PC-3 (cell line): ENCODE measurements around the gene CDK5. TPM values are rescaled to one million over a fixed set of nuclear protein-coding genes. Genes with fewer than 3 reads are reported as not detected.

Source experiments
- ATAC-seq: fragments of 200-7000 bp; cut with Tn5 transposase; 2 replicates; pipeline ENCODE4 v1.9.1; 2020; ENCODE audit warnings: mild to moderate bottlenecking, moderate library complexity
- BruUV-seq: library from RNA; stranded (reverse); fragments of 400-500 nt; replicated peaks from 2 replicates; lab custom pipeline; 2021; lab: Mats Ljungman, UMichigan
- CTCF ChIA-PET: fragments of 300-600 bp; sonication (Branson Sonifier 250); formaldehyde crosslinking; loops from one replicate; lab custom pipeline; 2022; ENCODE audit warnings: antibody characterized with exemption; lab: Charles Lee
- POLR2A ChIA-PET: fragments of 300-600 bp; sonication (Branson Sonifier 250); formaldehyde crosslinking; loops from one replicate; lab custom pipeline; 2022; ENCODE audit warnings: antibody characterized with exemption; ENCODE audit not compliant: unreplicated experiment; lab: Charles Lee
- DNase-seq: peaks from one replicate; pipeline ENCODE4 v3.0.0-alpha.2; 2015
- H2AFZ ChIP-seq: fragments of 300-600 bp; sonication (generic); 2 replicates; pipeline ENCODE4 v1.6.0; 2016; ENCODE audit warnings: antibody characterized with exemption, low read length
- H3F3A ChIP-seq: fragments of 300-600 bp; sonication (generic); one replicate; pipeline ENCODE4 v1.6.0; 2017; ENCODE audit warnings: antibody characterized with exemption, low read length, control low read depth, mild to moderate bottlenecking; ENCODE audit not compliant: unreplicated experiment
- H3K27ac ChIP-seq: fragments of 300-600 bp; sonication (generic); 2 replicates; pipeline ENCODE4 v1.5.1; 2016; ENCODE audit warnings: mild to moderate bottlenecking, low read length
- H3K27me3 ChIP-seq: fragments of 300-600 bp; sonication (generic); 2 replicates; pipeline ENCODE4 v1.6.1; 2016; ENCODE audit warnings: low read length, mixed read lengths
- H3K36me3 ChIP-seq: fragments of 300-600 bp; sonication (generic); 2 replicates; pipeline ENCODE4 v1.6.1; 2016; ENCODE audit warnings: low read depth, mixed run types, low read length, mixed read lengths
- H3K4me1 ChIP-seq: fragments of 300-600 bp; sonication (generic); 2 replicates; pipeline ENCODE4 v1.5.1; 2016; ENCODE audit warnings: low read length; ENCODE audit not compliant: insufficient read depth
- H3K4me2 ChIP-seq: fragments of 300-600 bp; sonication (generic); 2 replicates; pipeline ENCODE4 v1.6.0; 2016; ENCODE audit warnings: low read length
- H3K4me3 ChIP-seq: fragments of 300-600 bp; sonication (generic); 2 replicates; pipeline ENCODE4 v1.5.1; 2016; ENCODE audit warnings: mild to moderate bottlenecking, low read length, mixed read lengths
- H3K79me2 ChIP-seq: fragments of 300-600 bp; sonication (generic); 2 replicates; pipeline ENCODE4 v1.6.1; 2017; ENCODE audit warnings: low read length, mixed read lengths
- H3K9ac ChIP-seq: fragments of 300-600 bp; sonication (generic); 2 replicates; pipeline ENCODE4 v1.6.0; 2016; ENCODE audit warnings: mild to moderate bottlenecking, low read length
- H3K9me2 ChIP-seq: fragments of 300-600 bp; sonication (generic); replicated peaks from 2 replicates; pipeline ENCODE4 v1.6.1; 2016; ENCODE audit warnings: mixed run types, low read length, mixed read lengths
- H3K9me3 ChIP-seq: fragments of 300-600 bp; sonication (generic); 2 replicates; pipeline ENCODE4 v1.6.1; 2016; ENCODE audit warnings: low read length, mixed read lengths
- H4K20me1 ChIP-seq: fragments of 300-600 bp; sonication (generic); 2 replicates; pipeline ENCODE4 v1.6.1; 2016; ENCODE audit warnings: low read length, mixed read lengths
- CTCF ChIP-seq: fragments of 300-600 bp; sonication (generic); conservative IDR thresholded peaks from 2 replicates; pipeline ENCODE4 v1.5.1; 2017; ENCODE audit warnings: antibody characterized with exemption, low read depth, mild to moderate bottlenecking, low read length
- EZH2 ChIP-seq: fragments of 300-600 bp; sonication (generic); IDR thresholded peaks from one replicate; pipeline ENCODE4 v1.6.1; 2017; ENCODE audit warnings: antibody characterized with exemption, mild to moderate bottlenecking, low read length; ENCODE audit not compliant: unreplicated experiment
- EZH2phosphoT487 ChIP-seq: fragments of 300-600 bp; sonication (generic); IDR thresholded peaks from 2 replicates; pipeline ENCODE4 v1.6.1; 2018; ENCODE audit warnings: mild to moderate bottlenecking, antibody characterized with exemption, low read length, borderline replicate concordance
- intact Hi-C: fragments of 100-400 bp; cut with micrococcal nuclease; formaldehyde crosslinking; loops from 2 replicates; pipeline ENCODE4 v1.9.0; 2023
- total RNA-seq: library from RNA; depleted of rRNA; stranded (reverse); fragments of >200 nt; gene quantifications from 2 replicates; pipeline ENCODE4 v1.2.3, GENCODE V29; 2014

CDK5 gene
- total RNA-seq, 1 experiment from 2014 or later, result 40.1 TPM

DNA sequence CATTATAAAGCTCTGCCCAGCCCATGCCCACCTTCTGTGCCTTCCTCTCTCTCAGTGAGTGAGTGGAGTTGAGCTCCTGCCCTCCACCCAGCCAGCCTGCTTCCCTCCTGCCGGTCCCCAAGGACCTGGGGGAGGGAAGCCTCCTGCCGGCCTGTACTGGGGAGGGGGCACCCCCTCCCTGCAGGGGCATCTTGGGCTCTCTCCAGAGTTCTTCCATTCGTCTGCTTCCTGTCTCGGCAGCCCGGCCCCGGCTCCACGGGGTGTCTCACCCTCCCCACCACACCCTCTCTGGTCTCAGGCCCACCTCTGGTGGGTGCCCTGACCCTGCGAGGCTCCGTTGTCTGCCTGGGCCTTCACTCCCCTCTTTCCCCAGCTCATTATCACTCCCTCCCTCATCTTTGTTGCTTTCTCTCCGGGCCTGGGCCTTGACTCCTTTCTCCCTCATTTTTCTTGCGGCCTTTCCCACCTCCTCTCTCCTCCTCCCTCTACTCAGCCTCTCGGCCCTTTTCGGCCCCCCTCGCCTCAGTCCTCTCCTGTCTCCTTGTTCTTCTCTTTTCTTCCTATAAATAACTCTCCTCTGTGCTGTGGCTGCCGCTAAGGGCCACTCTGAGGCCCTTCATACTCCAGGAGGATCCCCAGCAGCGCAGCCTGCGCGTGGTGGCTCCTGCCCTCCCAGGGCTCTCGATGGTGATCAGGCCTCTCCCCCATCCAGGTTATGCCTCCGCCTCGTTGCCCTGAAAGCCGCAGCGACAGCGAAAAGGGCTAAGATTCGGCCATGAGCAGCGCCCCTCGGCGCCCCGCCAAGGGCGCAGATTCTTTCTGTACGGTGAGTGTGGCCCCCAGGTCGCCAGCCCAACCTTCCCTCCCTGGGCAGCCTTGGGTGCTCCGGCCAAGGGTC is 3.8 kb upstream of the CDK5 start:
- DNase-seq (no peak), ATAC-seq (no peak)
- peak overlapping the region; percentile 99 for H3K4me2 ChIP-seq
- H3K79me2 ChIP-seq, result peaks cover 39% of the 10 kb centered on the region
- no peak overlapping the region for H2AFZ ChIP-seq
- no peaks in the 10 kb centered on the region for H3F3A ChIP-seq
- no peaks in the 10 kb centered on the region for H3K9me2 ChIP-seq
- no peaks in the 10 kb centered on the region for H4K20me1 ChIP-seq
- BruUV-seq, result no TSS peak
- ChIA-PET POLR2A (no interaction called here), CTCF (interaction anchor here (0.6 kb wide), 1 partner anchor 13 kb away, joined by 6 read pairs; no protein-coding TSS in a partner anchor)
- no peak for TF ChIP-seq EZH2
- TF ChIP-seq CTCF, result no peak
- no peak for TF ChIP-seq EZH2phosphoT487
- H3K36me3 ChIP-seq, result peaks cover 17% of the 10 kb centered on the region
- peaks cover 47% of the 10 kb centered on the region for H3K4me1 ChIP-seq
- H3K9ac ChIP-seq, result peak overlapping the region; percentile 89
- intact Hi-C loops, result no loop called here
- H3K27me3 ChIP-seq, result no peaks in the 10 kb centered on the region
- peak overlapping the region; percentile 86 for H3K4me3 ChIP-seq
- H3K9me3 ChIP-seq, result no peaks in the 10 kb centered on the region
- peak overlapping the region; percentile 97 for H3K27ac ChIP-seq

DNA sequence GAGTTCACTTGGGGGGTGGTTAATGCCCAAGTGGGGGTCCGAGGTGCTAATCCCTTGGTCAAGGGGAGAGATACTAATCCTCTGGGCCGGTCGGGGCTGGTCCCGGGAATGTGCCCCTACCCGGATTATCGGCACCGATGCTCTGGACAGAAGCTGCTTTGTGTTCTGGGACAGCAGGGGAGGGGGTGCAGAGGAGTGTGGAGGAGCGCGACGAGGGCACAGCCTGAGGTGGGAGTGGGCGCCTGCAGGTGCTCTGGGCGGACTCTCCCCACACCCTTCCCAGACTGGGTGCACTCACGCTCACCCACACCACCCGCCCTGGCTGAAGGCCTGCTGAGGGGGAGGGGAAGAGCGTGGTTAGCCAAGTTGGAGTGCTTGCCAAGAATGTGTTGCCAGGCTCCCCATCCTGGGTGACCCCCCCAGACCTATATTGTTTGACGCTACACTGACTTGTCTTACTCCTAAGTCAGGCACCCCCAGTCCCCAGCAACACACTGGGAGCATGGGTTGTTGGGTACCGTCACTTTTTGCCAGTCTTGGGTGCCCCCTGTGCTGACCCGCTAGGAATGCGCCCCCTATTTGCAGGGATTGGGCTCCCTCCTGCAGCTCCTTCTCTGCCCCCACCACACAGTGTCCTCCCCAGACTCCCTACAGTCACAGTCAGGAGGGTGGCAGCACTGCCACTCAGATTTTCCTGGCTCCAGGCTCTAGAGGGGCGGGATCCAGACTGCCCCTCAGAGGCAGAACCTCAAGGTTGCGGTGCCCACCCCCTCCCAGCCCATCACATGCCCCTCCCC is 2.9 kb upstream of the CDK5 start:
- Histone ChIP-seq H3K79me2 (peaks cover 39% of the 10 kb centered on the region), H3K4me3 (peak overlapping the region; percentile 86), H2AFZ (peak overlapping the region; percentile 81; the same call in 1 of the 2 replicates), H3K9ac (peak overlapping the region; percentile 89), H3K27me3 (no peaks in the 10 kb centered on the region), H3F3A (no peaks in the 10 kb centered on the region), H3K27ac (peak overlapping the region; percentile 97), H3K4me1 (peaks cover 48% of the 10 kb centered on the region), H3K9me2 (no peaks in the 10 kb centered on the region), H4K20me1 (no peaks in the 10 kb centered on the region), H3K36me3 (peaks cover 13% of the 10 kb centered on the region), H3K9me3 (no peaks in the 10 kb centered on the region), H3K4me2 (peak overlapping the region; percentile 99)
- TF ChIP-seq EZH2 (no peak), EZH2phosphoT487 (no peak), CTCF (peak; percentile 34)
- ATAC-seq (peak; percentile 0; the same call in 1 of the 2 replicates), DNase-seq (peak; percentile 60)
- CTCF ChIA-PET, result interaction anchor here (0.6 kb wide), 2 partner anchors 13 to 42 kb away, joined by 3 to 6 read pairs; no protein-coding TSS in a partner anchor
- TSS peak; percentile 2 for BruUV-seq
- POLR2A ChIA-PET, result no interaction called here
- intact Hi-C loops, result no loop called here
